HepG2 (cell line): ENCODE measurements around the gene VEPH1.

Experiments used
- ATF4 ChIP-seq, 2 experiments: fragments of 450-650 bp in 1 of 2; sonication (generic) in 1 of 2; formaldehyde crosslinking; IDR thresholded peaks; 2 replicates each; pipeline versions ENCODE4 v1.5.0 to v1.8.0; 2020 to 2022; ENCODE audit warnings: mild to moderate bottlenecking in 1 of 2, missing genetic modification reagents in 1 of 2
- CTCF ChIP-seq: sonication (generic); formaldehyde crosslinking; IDR thresholded peaks from 2 replicates; pipeline ENCODE4 v1.5.0; 2020; ENCODE audit warnings: mild to moderate bottlenecking, missing genetic modification reagents, moderate library complexity
- DPF2 ChIP-seq: sonication (generic); formaldehyde crosslinking; IDR thresholded peaks from 2 replicates; pipeline ENCODE4 v1.4.0; 2020; ENCODE audit warnings: mild to moderate bottlenecking, low read depth, missing genetic modification reagents, borderline replicate concordance
- FOXK2 ChIP-seq: fragments of 450-650 bp; IDR thresholded peaks from 2 replicates; pipeline ENCODE4 v1.6.1; 2016
- JUNB ChIP-seq: sonication (generic); formaldehyde crosslinking; IDR thresholded peaks from 2 replicates; pipeline ENCODE4 v1.8.0; 2022; ENCODE audit warnings: missing genetic modification reagents, mild to moderate bottlenecking, borderline replicate concordance
- KDM1A ChIP-seq: IDR thresholded peaks from 2 replicates; pipeline ENCODE4 v1.6.1; 2016; ENCODE audit warnings: missing compliant biosample characterization
- NR2F2 ChIP-seq: IDR thresholded peaks from 2 replicates; pipeline ENCODE4 v1.6.1; 2012; ENCODE audit warnings: low read depth, inconsistent platforms, borderline replicate concordance
- SMAD3 ChIP-seq: sonication (generic); formaldehyde crosslinking; IDR thresholded peaks from 2 replicates; pipeline ENCODE4 v1.4.0; 2020; ENCODE audit warnings: missing genetic modification reagents
- TOE1 ChIP-seq: sonication (generic); formaldehyde crosslinking; IDR thresholded peaks from 2 replicates; pipeline ENCODE4 v1.4.0; 2020; ENCODE audit warnings: mild to moderate bottlenecking, missing genetic modification reagents
- U2AF2 ChIP-seq: fragments of 200-400 bp; formaldehyde crosslinking; IDR thresholded peaks from 2 replicates; pipeline ENCODE4 v1.6.1; 2017; ENCODE audit warnings: low read depth, mild to moderate bottlenecking, low read length
- ZNF276 ChIP-seq: sonication (generic); formaldehyde crosslinking; IDR thresholded peaks from 2 replicates; pipeline ENCODE4 v1.4.0; 2020; ENCODE audit warnings: mild to moderate bottlenecking, low read depth, missing genetic modification reagents
- ZNF501 ChIP-seq: sonication (generic); formaldehyde crosslinking; IDR thresholded peaks from 2 replicates; pipeline ENCODE4 v1.5.1; 2020; ENCODE audit warnings: mild to moderate bottlenecking, moderate library complexity, missing genetic modification reagents
- TF ChIP-seq, protein P1 (sequence below), 2 experiments: sonication (generic) in 1 of 2; formaldehyde crosslinking in 1 of 2; IDR thresholded peaks; 2 replicates each; pipeline versions ENCODE4 v1.5.1 to v1.6.1; 2011 to 2020; ENCODE audit warnings: borderline replicate concordance in 1 of 2, low read depth in 1 of 2, low read length in 1 of 2, mild to moderate bottlenecking in 1 of 2, missing genetic modification reagents in 1 of 2, moderate library complexity in 1 of 2

DNA sequence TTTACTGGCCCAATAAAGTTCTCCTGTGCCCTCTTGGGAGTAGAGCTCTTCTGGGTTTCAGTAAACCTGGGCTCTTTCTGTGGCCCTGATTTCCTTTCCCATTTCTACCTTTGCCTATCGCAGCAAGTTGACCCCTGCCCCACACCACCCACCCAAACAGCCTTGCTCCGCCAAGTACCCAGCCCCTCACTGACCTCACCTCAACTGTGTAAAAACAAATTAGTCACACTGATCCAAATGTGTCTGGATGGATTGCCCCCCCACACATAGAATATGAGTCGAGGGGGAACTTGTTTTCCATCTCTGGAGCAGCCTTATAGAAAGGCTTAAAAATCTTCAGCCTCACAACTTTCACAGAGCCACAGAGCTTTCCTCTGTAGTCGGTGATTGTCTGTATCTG lies 28.6 kb upstream of the VEPH1 start:
- TF ChIP-seq KDM1A (CRISPR knock-in tag): no peak
- no peak for TF ChIP-seq DPF2 (CRISPR knock-in tag)
- no peak for TF ChIP-seq CTCF (CRISPR knock-in tag)
- no peak for TF ChIP-seq TOE1 (CRISPR knock-in tag)
- no peak for TF ChIP-seq ZNF276 (CRISPR knock-in tag)
- no peak for TF ChIP-seq JUNB (CRISPR knock-in tag)
- TF ChIP-seq, protein P1, sequence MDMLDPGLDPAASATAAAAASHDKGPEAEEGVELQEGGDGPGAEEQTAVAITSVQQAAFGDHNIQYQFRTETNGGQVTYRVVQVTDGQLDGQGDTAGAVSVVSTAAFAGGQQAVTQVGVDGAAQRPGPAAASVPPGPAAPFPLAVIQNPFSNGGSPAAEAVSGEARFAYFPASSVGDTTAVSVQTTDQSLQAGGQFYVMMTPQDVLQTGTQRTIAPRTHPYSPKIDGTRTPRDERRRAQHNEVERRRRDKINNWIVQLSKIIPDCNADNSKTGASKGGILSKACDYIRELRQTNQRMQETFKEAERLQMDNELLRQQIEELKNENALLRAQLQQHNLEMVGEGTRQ (IDR thresholded peaks at IDR 0.05; ENCODE audit: low read depth, low read length): no peak
- TF ChIP-seq, protein P1 (CRISPR knock-in tag; IDR thresholded peaks at IDR 0.05; ENCODE audit: borderline replicate concordance): no peak
- TF ChIP-seq FOXK2: no peak
- TF ChIP-seq U2AF2: no peak
- no peak for TF ChIP-seq SMAD3 (CRISPR knock-in tag)
- no peak for TF ChIP-seq ATF4 (CRISPR knock-in tag; IDR thresholded peaks at IDR 0.05)
- no peak for TF ChIP-seq NR2F2
- no peak for TF ChIP-seq ZNF501 (CRISPR knock-in tag)
